Epithelial cell of proximal tubule (primary cell): ENCODE data around the gene DKK2. TPM values are rescaled to one million over a fixed set of nuclear protein-coding genes. Genes with fewer than 3 reads are reported as not detected.

Experiments used
- DNase-seq: peaks from one replicate; pipeline ENCODE4 v3.0.0-alpha.2; 2011; ENCODE audit warnings: low read depth
- H3K4me3 ChIP-seq: 2 replicates; pipeline ENCODE4 v1.5.1; 2011; ENCODE audit warnings: low read depth, mild to moderate bottlenecking, low read length
- CTCF ChIP-seq: conservative IDR thresholded peaks from 2 replicates; pipeline ENCODE4 v1.5.1; 2012; ENCODE audit warnings: low read depth, mild to moderate bottlenecking, low read length
- total RNA-seq: library from RNA; depleted of rRNA; stranded (reverse); fragments of >200 nt; gene quantifications from 2 replicates; pipeline ENCODE4 v1.2.3, GENCODE V29; 2015

The DKK2 gene
- total RNA-seq, 1 donor from 2014 or later: 0.40 TPM

DNA sequence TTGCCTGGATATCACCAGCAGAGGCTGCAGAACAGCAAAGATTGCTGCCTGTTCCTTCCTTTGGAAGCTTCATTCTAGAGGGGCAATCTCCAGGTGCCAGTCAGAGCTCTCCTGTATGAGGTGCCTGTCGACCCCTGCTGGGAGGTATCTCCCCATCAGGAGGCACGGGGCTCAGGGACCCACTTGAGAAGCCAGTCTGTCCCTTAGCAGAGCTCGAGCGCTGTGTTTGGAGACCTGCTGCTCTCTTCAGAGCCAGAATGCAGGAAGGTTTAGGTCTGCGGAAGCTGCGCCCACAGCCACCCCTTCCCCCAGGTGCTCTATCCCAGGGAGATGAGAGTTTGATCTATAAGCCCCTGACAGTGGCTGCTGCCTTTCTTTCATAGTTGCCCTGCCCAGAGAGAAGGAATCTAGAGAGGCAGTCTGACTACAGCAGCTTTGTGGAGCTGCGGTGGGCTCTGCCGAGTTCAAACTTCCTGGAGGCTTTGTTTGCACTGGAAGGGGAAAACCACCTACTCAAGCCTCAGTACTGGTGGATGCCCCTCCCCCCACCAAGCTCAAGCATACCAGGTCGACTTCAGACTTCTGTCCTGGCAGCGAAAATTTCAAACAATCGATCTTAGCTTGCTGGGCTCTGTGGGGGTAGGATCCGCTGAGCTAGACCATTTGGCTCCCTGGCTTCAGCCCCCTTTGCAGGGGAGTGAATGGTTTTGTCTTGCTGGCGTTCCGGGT is 57.9 kb downstream of the DKK2 start:
- no peak for TF ChIP-seq CTCF
- H3K4me3 ChIP-seq: no peak overlapping the region
- no peak for DNase-seq

DNA sequence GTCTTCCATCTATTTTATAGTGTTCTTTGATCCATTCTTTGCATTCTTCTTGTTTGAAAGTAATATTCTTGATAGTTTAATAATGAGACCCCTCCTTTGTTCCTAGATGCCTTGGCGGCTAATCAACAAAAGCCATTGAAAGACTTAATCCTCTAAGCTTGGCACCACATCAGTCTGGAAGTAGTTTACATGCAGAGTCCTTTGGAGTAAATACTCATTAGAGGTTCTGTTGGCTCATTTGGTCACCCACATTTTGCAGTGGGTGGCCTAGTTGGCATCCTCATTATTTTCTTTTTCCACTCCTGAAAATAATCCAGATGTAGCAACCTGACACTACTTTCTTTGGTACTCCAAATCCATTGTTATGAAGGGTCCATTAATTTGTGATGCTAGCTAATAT is 64.5 kb downstream of the DKK2 start:
- H3K4me3 ChIP-seq: no peak overlapping the region
- TF ChIP-seq CTCF: no peak
- DNase-seq: no peak

GRCh38 chr4:106967892-106968291 is 68.2 kb downstream of the DKK2 start:
- no peak for DNase-seq
- H3K4me3 ChIP-seq: no peak overlapping the region
- TF ChIP-seq CTCF: no peak

- no peak overlapping the region for H3K4me3 ChIP-seq
- DNase-seq: no peak
- no peak for TF ChIP-seq CTCF
Observed at GRCh38 chr4:106953036-106953705, 82.9 kb downstream of the DKK2 start.

- no peak for TF ChIP-seq CTCF
- no peak overlapping the region for H3K4me3 ChIP-seq
- no peak for DNase-seq
Observed at GRCh38 chr4:106951891-106952290, 84.2 kb downstream of the DKK2 start.

DNA sequence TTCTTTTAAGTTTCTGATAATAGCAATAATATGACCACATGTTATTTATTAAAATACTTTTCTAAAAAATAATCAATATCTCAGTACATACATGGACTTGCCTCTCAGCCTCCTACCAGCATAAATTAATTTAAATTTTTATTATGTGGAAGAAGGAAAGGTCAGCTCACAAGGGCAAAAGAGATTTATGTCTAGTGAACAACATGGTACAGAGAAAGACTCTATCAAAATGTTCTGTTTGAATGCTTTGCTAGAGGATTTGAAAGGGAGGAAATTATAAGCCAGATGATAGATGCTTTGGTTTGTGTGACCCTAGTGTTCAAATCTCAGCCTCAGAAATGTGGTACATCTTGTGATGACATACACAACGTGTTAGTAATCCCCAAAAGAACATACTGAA is 94.3 kb downstream of the DKK2 start:
- TF ChIP-seq CTCF: no peak
- no peak overlapping the region for H3K4me3 ChIP-seq
- no peak for DNase-seq

DNA sequence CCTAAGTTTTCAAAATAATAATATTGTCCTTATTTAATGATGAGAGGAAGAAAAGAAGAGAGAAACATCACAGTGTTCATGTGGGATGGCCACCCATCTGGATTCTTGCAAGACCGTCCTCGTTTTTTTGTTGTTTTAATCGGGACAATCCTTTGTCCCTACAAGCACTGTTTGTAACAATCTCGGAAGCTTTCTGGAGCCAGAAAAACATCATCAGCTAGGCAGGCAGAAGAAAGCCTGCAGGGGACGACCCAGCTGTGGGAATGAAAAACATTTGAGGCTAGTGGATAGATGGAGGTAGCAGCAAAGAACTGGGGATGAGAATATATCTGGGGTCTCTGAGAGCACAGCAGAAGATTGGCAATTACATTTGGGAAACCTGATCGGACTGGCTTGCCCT is 105.6 kb downstream of the DKK2 start:
- DNase-seq: no peak
- no peak overlapping the region for H3K4me3 ChIP-seq
- no peak for TF ChIP-seq CTCF
